GM20431 (cell line): ENCODE results near the gene DYSF.

ENCODE experiments used
- in situ Hi-C: fragments of 300-500 bp; cut with MseI, MboI; formaldehyde crosslinking; loops from one replicate; pipeline ENCODE4 v1.15.0; 2020; ENCODE audit warnings: low sequenced_read_pairs; ENCODE audit not compliant: unreplicated experiment

Gene DYSF

GRCh38 chr2:71545572-71546274 lies 92.4 kb downstream of the DYSF start:
- in situ Hi-C loops: no loop called here

GRCh38 chr2:71546275-71546638 lies 92.9 kb downstream of the DYSF start:
- in situ Hi-C loops: no loop called here

GRCh38 chr2:71546777-71547281 lies 93.5 kb downstream of the DYSF start:
- in situ Hi-C loops: no loop called here

- in situ Hi-C loops: no loop called here
These were observed 94.4 kb downstream of the DYSF start for GRCh38 chr2:71547616-71548285.

GRCh38 chr2:71548646-71549425 lies 95.5 kb downstream of the DYSF start:
- in situ Hi-C loops: no loop called here

GRCh38 chr2:71550801-71551630 lies 97.7 kb downstream of the DYSF start:
- in situ Hi-C loops: no loop called here

- in situ Hi-C loops: no loop called here
These were observed 98.2 kb downstream of the DYSF start for GRCh38 chr2:71551631-71551915.

GRCh38 chr2:71552356-71552755 lies 99.0 kb downstream of the DYSF start:
- in situ Hi-C loops: no loop called here

- in situ Hi-C loops: no loop called here
These were observed 99.5 kb downstream of the DYSF start for GRCh38 chr2:71552861-71553301.

GRCh38 chr2:71554028-71554705 lies 100.8 kb downstream of the DYSF start:
- in situ Hi-C loops: no loop called here

GRCh38 chr2:71554706-71555056 lies 101.3 kb downstream of the DYSF start:
- in situ Hi-C loops: no loop called here

- in situ Hi-C loops: no loop called here
These were observed 102.6 kb downstream of the DYSF start for GRCh38 chr2:71555798-71556454.

GRCh38 chr2:71556692-71557250 lies 103.4 kb downstream of the DYSF start:
- in situ Hi-C loops: no loop called here

GRCh38 chr2:71557321-71557720 lies 104.0 kb downstream of the DYSF start:
- in situ Hi-C loops: no loop called here

GRCh38 chr2:71558300-71559051 lies 105.1 kb downstream of the DYSF start:
- in situ Hi-C loops: no loop called here

GRCh38 chr2:71559080-71559827 lies 105.9 kb downstream of the DYSF start:
- in situ Hi-C loops: no loop called here

GRCh38 chr2:71559828-71560637 lies 106.7 kb downstream of the DYSF start:
- in situ Hi-C loops: no loop called here
